Endometrium (tissue), 2 donors: ENCODE data around the gene TYRO3.

Experiments
- FAIRE-seq: peaks from 2 replicates; lab custom pipeline; 2012; peaks lifted over from hg19 to GRCh38; lab: Jason Lieb, UNC
- donor health status: control.
- donor health status: control.

The TYRO3 gene

GRCh38 chr15:41558400-41559238 lies at the start of gene TYRO3:
TYRO3 (plus strand) TSS chr15:41559212; CDS start chr15:41559258, 46 bp downstream.
- FAIRE-seq = no peak

GRCh38 chr15:41510728-41511127 lies 48.3 kb upstream of the TYRO3 start:
- FAIRE-seq = no peak

- FAIRE-seq = no peak
Measured at GRCh38 chr15:41511331-41511898, 47.6 kb upstream of the TYRO3 start.

- no peak for FAIRE-seq
Measured at GRCh38 chr15:41511899-41512369, 47.1 kb upstream of the TYRO3 start.

GRCh38 chr15:41512512-41512939 lies 46.5 kb upstream of the TYRO3 start:
- no peak for FAIRE-seq

GRCh38 chr15:41512940-41513505 lies 46.0 kb upstream of the TYRO3 start:
- no peak for FAIRE-seq

GRCh38 chr15:41513506-41514227 lies 45.3 kb upstream of the TYRO3 start, which contains the start of gene LTK:
LTK (minus strand) TSS chr15:41513827; CDS start chr15:41513709, 118 bp downstream.
- no peak for FAIRE-seq

GRCh38 chr15:41517895-41518449 lies 41.0 kb upstream of the TYRO3 start:
- FAIRE-seq = no peak

GRCh38 chr15:41520636-41521035 lies 38.4 kb upstream of the TYRO3 start:
- no peak for FAIRE-seq

GRCh38 chr15:41521614-41522013 lies 37.4 kb upstream of the TYRO3 start:
- no peak for FAIRE-seq

GRCh38 chr15:41523097-41523496 lies 35.9 kb upstream of the TYRO3 start:
- FAIRE-seq = no peak

GRCh38 chr15:41530363-41530956 lies 28.6 kb upstream of the TYRO3 start:
- FAIRE-seq = no peak

GRCh38 chr15:41535544-41535943 lies 23.5 kb upstream of the TYRO3 start:
- no peak for FAIRE-seq

GRCh38 chr15:41536866-41537265 lies 22.1 kb upstream of the TYRO3 start:
- no peak for FAIRE-seq

- no peak for FAIRE-seq
Measured at GRCh38 chr15:41543521-41543870, 15.5 kb upstream of the TYRO3 start.

GRCh38 chr15:41544650-41545015 lies 14.4 kb upstream of the TYRO3 start:
- no peak for FAIRE-seq

- FAIRE-seq = no peak
Measured at GRCh38 chr15:41545218-41545617, 13.8 kb upstream of the TYRO3 start.

- no peak for FAIRE-seq
Measured at GRCh38 chr15:41546851-41547786, 11.9 kb upstream of the TYRO3 start.

- FAIRE-seq = no peak
Measured at GRCh38 chr15:41550066-41550775, 8.8 kb upstream of the TYRO3 start.

- no peak for FAIRE-seq
Measured at GRCh38 chr15:41553731-41554130, 5.3 kb upstream of the TYRO3 start.
